K562 (cell line): Measurements from ENCODE around the gene GRM3. TPM values are rescaled to one million over a fixed set of nuclear protein-coding genes. Genes with fewer than 3 reads are reported as not detected.

Source experiments
- ATAC-seq: fragments of 200-7000 bp; cut with Tn5 transposase; 3 replicates; pipeline ENCODE4 v1.9.1; 2020; ENCODE audit warnings: moderate library complexity
- BruUV-seq: library from RNA; stranded (reverse); fragments of 400-500 nt; replicated peaks from 2 replicates; lab custom pipeline; 2021; lab: Mats Ljungman, UMichigan
- CTCF ChIA-PET: fragments of 300-600 bp; formaldehyde crosslinking; extraction: SDS; loops from one replicate; lab custom pipeline; 2021; ENCODE audit warnings: low intra/inter-chr PET ratio; lab: Yijun Ruan, JAX
- POLR2A ChIA-PET: fragments of 300-600, 350-650 bp; sonication (Branson Sonifier 250); formaldehyde crosslinking; extraction: SDS; loops from one replicate; lab custom pipeline; 2021; ENCODE audit warnings: antibody characterized with exemption, inconsistent platforms; lab: Yijun Ruan, JAX
- DNase-seq, 4 experiments: peaks; one replicate each; pipeline versions ENCODE4 v3.0.0 to v3.0.0-alpha.2; 2011 to 2018; ENCODE audit warnings: low spot score in 3 of 4, mixed read lengths in 3 of 4; ENCODE audit errors: extremely low read depth in 1 of 4
- FAIRE-seq: peaks from 2 replicates; lab custom pipeline; 2011; peaks lifted over from hg19 to GRCh38; lab: Jason Lieb, UNC
- H2AFZ ChIP-seq: 2 replicates; pipeline ENCODE4 v1.6.0; 2011; ENCODE audit warnings: low read depth, low read length, control low read depth, inconsistent platforms
- H3K27ac ChIP-seq: fragments of 200-600 bp; 3 replicates; pipeline ENCODE4 v1.8.0; 2011; ENCODE audit warnings: low read depth, mild to moderate bottlenecking, control low read depth, inconsistent platforms, low read length, moderate library complexity, mixed read lengths; ENCODE audit errors: extremely low read depth
- H3K27me3 ChIP-seq, 2 experiments: fragments of 300-600 bp in 1 of 2; 2 replicates in 1 of 2; 3 replicates in 1 of 2; pipeline versions ENCODE4 v1.6.0 to v1.8.0; 2011; ENCODE audit warnings: inconsistent platforms in 2 of 2, low read length in 2 of 2, mild to moderate bottlenecking in 1 of 2, mixed read lengths in 1 of 2, moderate library complexity in 1 of 2; ENCODE audit not compliant: control insufficient read depth in 2 of 2, insufficient read depth in 2 of 2
- H3K36me3 ChIP-seq: fragments of 300-600 bp; 3 replicates; pipeline ENCODE4 v1.8.0; 2011; ENCODE audit warnings: mild to moderate bottlenecking, low read length, inconsistent platforms; ENCODE audit not compliant: control insufficient read depth, insufficient read depth
- H3K4me1 ChIP-seq, 2 experiments: fragments of 200-600 bp in 1 of 2; replicated peaks in 1 of 2; 2 replicates in 1 of 2; 3 replicates in 1 of 2; pipeline versions ENCODE4 v1.5.1 to v1.8.0; 2011; ENCODE audit warnings: inconsistent platforms in 2 of 2, low read length in 2 of 2, mild to moderate bottlenecking in 1 of 2, mixed read lengths in 1 of 2, moderate library complexity in 1 of 2; ENCODE audit not compliant: control insufficient read depth in 2 of 2, insufficient read depth in 2 of 2
- H3K4me2 ChIP-seq: 2 replicates; pipeline ENCODE4 v1.6.1; 2011; ENCODE audit warnings: low read length, control low read depth, inconsistent platforms, mixed read lengths; ENCODE audit not compliant: insufficient read depth
- H3K4me3 ChIP-seq: fragments of 200-600 bp; sonication (generic), shearing (Covaris generic); 2 replicates; pipeline ENCODE4 v1.5.1; 2016; ENCODE audit warnings: control low read depth, inconsistent platforms
- H3K79me2 ChIP-seq: fragments of 200-600 bp; 3 replicates; pipeline ENCODE4 v1.8.0; 2011; ENCODE audit warnings: low read length, inconsistent platforms; ENCODE audit not compliant: control insufficient read depth, insufficient read depth
- H3K9ac ChIP-seq, 2 experiments: 2 replicates each; pipeline versions ENCODE4 v1.6.0 to v1.6.1; 2011; ENCODE audit warnings: low read depth in 2 of 2, low read length in 2 of 2, control low read depth in 1 of 2, inconsistent platforms in 1 of 2, mild to moderate bottlenecking in 1 of 2, mixed read lengths in 1 of 2; ENCODE audit not compliant: insufficient read depth in 1 of 2
- H3K9me1 ChIP-seq: one replicate; pipeline ENCODE4 v1.6.0; 2011; ENCODE audit warnings: inconsistent platforms, mild to moderate bottlenecking, low read length, moderate library complexity; ENCODE audit not compliant: control insufficient read depth, insufficient read depth
- H3K9me3 ChIP-seq: replicated peaks from 2 replicates; pipeline ENCODE4 v1.5.1; 2011; ENCODE audit warnings: low read depth, low read length, inconsistent platforms; ENCODE audit not compliant: control insufficient read depth, insufficient read depth
- H4K20me1 ChIP-seq: replicated peaks from 2 replicates; pipeline ENCODE4 v1.6.1; 2011; ENCODE audit warnings: low read length, inconsistent platforms, mixed read lengths; ENCODE audit not compliant: control insufficient read depth, insufficient read depth
- CEBPG ChIP-seq, 3 experiments: fragments of 200-800 bp in 1 of 3; sonication (Bioruptor generic) in 1 of 3; sonication (generic) in 1 of 3; formaldehyde crosslinking in 1 of 3; IDR thresholded peaks in 2 of 3; conservative IDR thresholded peaks in 1 of 3; 2 replicates each; pipeline versions ENCODE4 v1.6.1 to v1.8.0; 2016 to 2022; ENCODE audit warnings: missing compliant biosample characterization in 2 of 3, missing genetic modification characterization in 2 of 3, mild to moderate bottlenecking in 1 of 3, missing genetic modification reagents in 1 of 3
- LCOR ChIP-seq: sonication (generic); formaldehyde crosslinking; IDR thresholded peaks from 2 replicates; pipeline ENCODE4 v1.8.0; 2022; ENCODE audit warnings: mild to moderate bottlenecking, missing genetic modification reagents
- MAFK ChIP-seq: IDR thresholded peaks from 2 replicates; pipeline ENCODE4 v1.6.1; 2011; ENCODE audit warnings: low read length, improper control_type of control experiment
- TAF7 ChIP-seq: fragments of 450-650 bp; IDR thresholded peaks from 2 replicates; pipeline ENCODE4 v1.6.1; 2016; ENCODE audit warnings: missing genetic modification characterization, missing compliant biosample characterization
- TRIM24 ChIP-seq, 2 experiments: fragments of 450-650 bp; IDR thresholded peaks; 2 replicates each; pipeline ENCODE4 v1.6.1; 2016
- USF2 ChIP-seq: sonication (generic); formaldehyde crosslinking; IDR thresholded peaks from 2 replicates; pipeline ENCODE4 v1.5.0; 2020; ENCODE audit warnings: missing genetic modification reagents
- ZNF407 ChIP-seq: fragments of 450-650 bp; IDR thresholded peaks from 2 replicates; pipeline ENCODE4 v1.6.1; 2016; ENCODE audit warnings: low read depth
- ZNF584 ChIP-seq: fragments of 200-800 bp; sonication (Bioruptor generic); IDR thresholded peaks from 2 replicates; pipeline ENCODE4 v1.6.1; 2016; ENCODE audit warnings: low read depth, mild to moderate bottlenecking, missing genetic modification characterization, missing compliant biosample characterization
- in situ Hi-C: fragments of 300-500 bp; cut with MboI; formaldehyde crosslinking; loops from 4 replicates; pipeline ENCODE4 v1.15.0; 2018; ENCODE audit warnings: inconsistent platforms, mixed read lengths
- intact Hi-C: fragments of 100-400 bp; cut with micrococcal nuclease; formaldehyde crosslinking; loops from 2 replicates; pipeline ENCODE4 v1.14.2; 2022
- polyA plus RNA-seq, 8 experiments: library from polyadenylated mRNA; depleted of rRNA in 4 of 8; stranded (reverse) in 5 of 8; unstranded in 3 of 8; fragments of >200 nt; fragmentation: Nextera tagmentation in 2 of 8; fragmentation: Illumina TruSeq in 1 of 8; extraction: Ambion mirVana in 2 of 8; extraction: Trizol in 1 of 8; gene quantifications; 2 replicates each; pipeline versions ENCODE4 v1.2.1 to v1.2.3, GENCODE V29; 2011 to 2014; ENCODE audit warnings: inconsistent platforms in 1 of 8, missing spikeins in 1 of 8
- total RNA-seq, 7 experiments: library from RNA; depleted of rRNA in 6 of 7; stranded (reverse); fragments of >200 nt in 6 of 7; fragmentation: Illumina TruSeq in 2 of 7; extraction: Trizol in 2 of 7; gene quantifications; 2 replicates each; pipeline versions ENCODE4 v1.2.1 to v1.2.3, GENCODE V29; 2011 to 2021; ENCODE audit warnings: low replicate concordance in 1 of 7

The GRM3 gene
- total and polyA plus RNA-seq, 9 of the 15 experiments (the other 6 are each of a cell fraction or from before 2014, with no cell fraction given) = 0.03 to 0.08 (median 0.03) TPM; not detected in 6

- no peak overlapping the region for H3K27ac ChIP-seq
- no peak for TF ChIP-seq CEBPG (CRISPR knock-in tag; IDR thresholded peaks at IDR 0.05)
- TF ChIP-seq CEBPG (tag; conservative IDR thresholded peaks at IDR 0.05 in 1 of 2, IDR thresholded peaks at IDR 0.05 in 1 of 2) = no peak
- no peak for TF ChIP-seq TAF7 (tag)
- TF ChIP-seq LCOR (CRISPR knock-in tag) = no peak
- TF ChIP-seq ZNF407 = no peak
- TF ChIP-seq MAFK = no peak
- TF ChIP-seq TRIM24 (IDR thresholded peaks at IDR 0.05) = no peak
- no peak for TF ChIP-seq USF2 (CRISPR knock-in tag)
- TF ChIP-seq ZNF584 = no peak
- BruUV-seq = no TSS peak
- ATAC-seq (no peak), DNase-seq (no peak), FAIRE-seq (no peak)
- intact Hi-C loops (no loop called here), in situ Hi-C loops (no loop called here)
- no peaks in the 10 kb centered on the region for H3K9me3 ChIP-seq
- no peak overlapping the region for H2AFZ ChIP-seq
- no peaks in the 10 kb centered on the region for H3K79me2 ChIP-seq
- no peak overlapping the region for H3K4me2 ChIP-seq
- ChIA-PET CTCF (no interaction called here), POLR2A (no interaction called here)
- no peaks in the 10 kb centered on the region for H3K4me1 ChIP-seq
- no peaks in the 10 kb centered on the region for H4K20me1 ChIP-seq
- H3K4me3 ChIP-seq = no peak overlapping the region
- no peak overlapping the region for H3K9ac ChIP-seq
- no peaks in the 10 kb centered on the region for H3K27me3 ChIP-seq
- no peaks in the 10 kb centered on the region for H3K9me1 ChIP-seq
- no peaks in the 10 kb centered on the region for H3K36me3 ChIP-seq
Measured at GRCh38 chr7:86778271-86778670, 134.6 kb downstream of the GRM3 start.
